Muscle layer of duodenum (tissue), 2 donors: ENCODE data around the gene SH3BP4.

ENCODE experiments used
- H3K27ac ChIP-seq: one replicate; pipeline ENCODE4 v1.7.0; 2013; ENCODE audit warnings: mild to moderate bottlenecking, low read length
- H3K27me3 ChIP-seq: one replicate; pipeline ENCODE4 v1.7.0; 2013; ENCODE audit warnings: low read depth, mild to moderate bottlenecking, control low read depth, low read length
- H3K36me3 ChIP-seq, 2 donors: one replicate each; pipeline ENCODE4 v1.7.0; 2013; ENCODE audit warnings: low read length in 2 of 2, control low read depth in 1 of 2, mild to moderate bottlenecking in 1 of 2; ENCODE audit not compliant: insufficient read depth in 2 of 2, control insufficient read depth in 1 of 2
- H3K4me1 ChIP-seq, 2 donors: one replicate each; pipeline ENCODE4 v1.7.0; 2013; ENCODE audit warnings: low read length in 2 of 2, mild to moderate bottlenecking in 2 of 2, control low read depth in 1 of 2, moderate library complexity in 1 of 2; ENCODE audit not compliant: insufficient read depth in 2 of 2, control insufficient read depth in 1 of 2
- H3K4me3 ChIP-seq, 2 donors: one replicate each; pipeline ENCODE4 v1.7.0; 2013; ENCODE audit warnings: low read length in 2 of 2, low read depth in 1 of 2, mild to moderate bottlenecking in 1 of 2
- H3K9me3 ChIP-seq, 2 donors: one replicate each; pipeline ENCODE4 v1.7.0; 2013; ENCODE audit warnings: low read length in 2 of 2, control low read depth in 1 of 2, mild to moderate bottlenecking in 1 of 2; ENCODE audit not compliant: control insufficient read depth in 1 of 2
- donor health status: healthy.

SH3BP4 gene

GRCh38 chr2:234991290-234991689 is 39.5 kb downstream of the SH3BP4 start:
- Histone ChIP-seq H3K9me3 (no peaks in the 10 kb centered on the region), H3K36me3 (peaks cover 0 to 6% of the 10 kb centered on the region in 2 donors), H3K27me3 (no peaks in the 10 kb centered on the region), H3K27ac (no peak overlapping the region), H3K4me1 (peaks cover 11 to 13% of the 10 kb centered on the region in 2 donors), H3K4me3 (no peak overlapping the region)

GRCh38 chr2:234991793-234992192 is 40.0 kb downstream of the SH3BP4 start:
- peaks cover 0 to 10% of the 10 kb centered on the region in 2 donors for H3K36me3 ChIP-seq
- no peak overlapping the region for H3K4me3 ChIP-seq
- H3K27me3 ChIP-seq, result no peaks in the 10 kb centered on the region
- H3K27ac ChIP-seq, result no peak overlapping the region
- H3K9me3 ChIP-seq, result no peaks in the 10 kb centered on the region
- H3K4me1 ChIP-seq, result peaks cover 11 to 13% of the 10 kb centered on the region in 2 donors

DNA sequence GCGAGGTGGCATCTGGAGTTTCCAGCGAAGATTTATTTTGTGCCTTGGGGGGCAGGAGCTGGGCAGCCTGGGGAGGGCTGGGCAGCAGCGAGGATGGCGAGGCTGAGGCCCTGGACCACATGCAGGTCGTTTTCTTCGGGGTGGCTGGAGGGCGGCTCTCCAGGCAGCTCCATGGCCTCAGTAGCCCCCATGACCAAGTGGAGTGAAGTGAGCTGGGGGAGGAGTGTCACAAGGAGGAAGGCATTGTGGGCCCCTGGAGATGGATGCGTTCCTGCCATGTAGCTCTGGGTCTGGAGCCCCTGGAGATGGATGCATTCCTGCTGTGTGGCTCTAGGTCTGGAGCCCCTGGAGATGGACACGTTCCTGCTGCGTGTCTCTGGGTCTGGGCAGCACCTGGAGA is 40.4 kb downstream of the SH3BP4 start:
- no peak overlapping the region for H3K27ac ChIP-seq
- H3K9me3 ChIP-seq, result no peaks in the 10 kb centered on the region
- peaks cover 11 to 13% of the 10 kb centered on the region in 2 donors for H3K4me1 ChIP-seq
- H3K4me3 ChIP-seq, result no peak overlapping the region
- H3K36me3 ChIP-seq, result peaks cover 0 to 12% of the 10 kb centered on the region in 2 donors
- no peaks in the 10 kb centered on the region for H3K27me3 ChIP-seq

GRCh38 chr2:234992624-234993349 is 41.0 kb downstream of the SH3BP4 start:
- Histone ChIP-seq H3K36me3 (peaks cover 0 to 12% of the 10 kb centered on the region in 2 donors), H3K4me1 (peaks cover 11 to 13% of the 10 kb centered on the region in 2 donors), H3K27me3 (no peaks in the 10 kb centered on the region), H3K27ac (no peak overlapping the region), H3K9me3 (no peaks in the 10 kb centered on the region), H3K4me3 (no peak overlapping the region)

- Histone ChIP-seq H3K27me3 (no peaks in the 10 kb centered on the region), H3K4me1 (peaks cover 11 to 13% of the 10 kb centered on the region in 2 donors), H3K9me3 (no peaks in the 10 kb centered on the region), H3K4me3 (no peak overlapping the region), H3K27ac (no peak overlapping the region), H3K36me3 (peaks cover 0 to 12% of the 10 kb centered on the region in 2 donors)
These were observed 41.7 kb downstream of the SH3BP4 start for GRCh38 chr2:234993541-234993981.

DNA sequence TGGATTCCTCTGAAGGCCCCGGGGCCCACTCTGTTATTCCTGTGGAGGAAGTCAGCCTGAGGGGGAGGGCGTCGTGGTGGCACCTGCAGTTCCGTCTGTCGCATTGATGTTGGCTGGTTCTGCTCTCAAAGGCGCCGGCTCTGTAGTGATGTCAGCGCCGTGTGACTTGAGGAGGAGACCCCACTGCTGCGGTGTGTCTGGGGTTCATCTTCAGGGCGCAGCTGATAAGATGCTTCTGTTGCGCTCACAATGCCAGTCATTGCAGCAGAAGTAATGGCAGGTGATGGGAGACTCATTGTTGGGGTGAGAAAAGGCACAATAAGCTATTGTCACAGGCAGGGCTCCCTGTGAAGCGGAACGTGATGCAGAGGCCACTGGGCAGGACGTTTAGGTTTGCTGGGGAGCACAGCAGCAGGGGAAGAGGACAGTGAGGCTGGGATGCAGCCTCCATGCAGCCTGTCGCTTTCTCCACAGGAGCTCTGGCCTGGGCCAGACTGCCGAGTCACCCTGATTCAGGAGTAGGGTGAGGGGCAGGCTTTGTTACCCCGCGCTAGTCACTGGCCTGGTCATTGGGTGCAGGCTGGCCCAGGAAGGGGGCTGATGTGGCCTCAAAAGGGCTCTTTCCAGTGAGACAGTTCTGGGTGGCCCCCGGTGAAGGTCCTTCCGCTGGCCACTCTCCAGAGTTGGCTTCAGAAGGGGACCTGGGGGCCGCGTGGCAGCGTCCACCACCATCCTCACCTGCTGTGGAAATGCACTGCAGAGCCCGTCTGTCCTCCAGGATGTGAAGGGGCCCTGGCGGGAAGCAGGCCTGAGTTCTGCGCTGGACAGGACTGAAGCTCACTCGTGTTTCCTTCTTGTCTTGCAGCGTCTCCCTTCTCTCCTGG is 42.9 kb downstream of the SH3BP4 start:
- Histone ChIP-seq H3K4me3 (no peak overlapping the region), H3K27me3 (no peaks in the 10 kb centered on the region), H3K4me1 (peaks cover 10 to 11% of the 10 kb centered on the region in 2 donors), H3K9me3 (no peaks in the 10 kb centered on the region), H3K36me3 (peaks cover 0 to 12% of the 10 kb centered on the region in 2 donors), H3K27ac (no peak overlapping the region)

- H3K36me3 ChIP-seq, result peaks cover 0 to 12% of the 10 kb centered on the region in 2 donors
- peaks cover 10 to 13% of the 10 kb centered on the region in 2 donors for H3K4me1 ChIP-seq
- no peak overlapping the region for H3K4me3 ChIP-seq
- no peak overlapping the region for H3K27ac ChIP-seq
- H3K27me3 ChIP-seq, result no peaks in the 10 kb centered on the region
- H3K9me3 ChIP-seq, result no peaks in the 10 kb centered on the region
These were observed 43.7 kb downstream of the SH3BP4 start for GRCh38 chr2:234995332-234996068.

GRCh38 chr2:234996069-234996940 is 44.5 kb downstream of the SH3BP4 start:
- Histone ChIP-seq H3K27me3 (no peaks in the 10 kb centered on the region), H3K27ac (no peak overlapping the region), H3K4me1 (peaks cover 10 to 20% of the 10 kb centered on the region in 2 donors), H3K9me3 (no peaks in the 10 kb centered on the region), H3K4me3 (no peak overlapping the region), H3K36me3 (peaks cover 0 to 12% of the 10 kb centered on the region in 2 donors)

DNA sequence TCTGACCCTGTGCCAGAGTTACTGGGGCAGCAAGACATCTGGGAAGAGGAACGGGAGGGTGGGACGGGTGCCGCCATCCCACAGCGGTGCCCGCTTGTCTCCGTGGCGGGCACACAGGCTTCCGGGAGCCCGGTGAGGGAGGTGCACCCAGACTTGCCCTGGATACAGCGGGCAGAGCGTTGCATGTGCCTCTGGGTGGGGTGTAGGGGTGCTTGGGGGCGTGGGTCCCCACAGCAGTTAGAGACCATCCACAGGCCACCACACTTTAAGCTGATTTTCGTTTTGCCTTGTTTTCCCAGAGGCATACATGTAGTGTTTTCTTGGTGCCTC is 45.1 kb downstream of the SH3BP4 start:
- peaks cover 10 to 20% of the 10 kb centered on the region in 2 donors for H3K4me1 ChIP-seq
- no peak overlapping the region for H3K27ac ChIP-seq

GRCh38 chr2:234997389-234997788 is 45.6 kb downstream of the SH3BP4 start:
- no peaks in the 10 kb centered on the region for H3K9me3 ChIP-seq
- peaks cover 0 to 12% of the 10 kb centered on the region in 2 donors for H3K36me3 ChIP-seq
- no peaks in the 10 kb centered on the region for H3K27me3 ChIP-seq
- H3K4me1 ChIP-seq, result peaks cover 10 to 20% of the 10 kb centered on the region in 2 donors
- H3K4me3 ChIP-seq, result no peak overlapping the region
- H3K27ac ChIP-seq, result no peak overlapping the region

More for the DNA sequence above, 45.1 kb downstream of the SH3BP4 start:
- Histone ChIP-seq H3K9me3 (no peaks in the 10 kb centered on the region), H3K27me3 (no peaks in the 10 kb centered on the region), H3K36me3 (peaks cover 0 to 12% of the 10 kb centered on the region in 2 donors), H3K4me3 (no peak overlapping the region)
